GM18858 (cell line): ENCODE data around the gene AVPR2.

Source experiments
- ATAC-seq: cut with Tn5 transposase; IDR thresholded peaks from one replicate; pipeline ENCODE4 v1.9.1; 2021; ENCODE audit not compliant: unreplicated experiment

Gene AVPR2

DNA sequence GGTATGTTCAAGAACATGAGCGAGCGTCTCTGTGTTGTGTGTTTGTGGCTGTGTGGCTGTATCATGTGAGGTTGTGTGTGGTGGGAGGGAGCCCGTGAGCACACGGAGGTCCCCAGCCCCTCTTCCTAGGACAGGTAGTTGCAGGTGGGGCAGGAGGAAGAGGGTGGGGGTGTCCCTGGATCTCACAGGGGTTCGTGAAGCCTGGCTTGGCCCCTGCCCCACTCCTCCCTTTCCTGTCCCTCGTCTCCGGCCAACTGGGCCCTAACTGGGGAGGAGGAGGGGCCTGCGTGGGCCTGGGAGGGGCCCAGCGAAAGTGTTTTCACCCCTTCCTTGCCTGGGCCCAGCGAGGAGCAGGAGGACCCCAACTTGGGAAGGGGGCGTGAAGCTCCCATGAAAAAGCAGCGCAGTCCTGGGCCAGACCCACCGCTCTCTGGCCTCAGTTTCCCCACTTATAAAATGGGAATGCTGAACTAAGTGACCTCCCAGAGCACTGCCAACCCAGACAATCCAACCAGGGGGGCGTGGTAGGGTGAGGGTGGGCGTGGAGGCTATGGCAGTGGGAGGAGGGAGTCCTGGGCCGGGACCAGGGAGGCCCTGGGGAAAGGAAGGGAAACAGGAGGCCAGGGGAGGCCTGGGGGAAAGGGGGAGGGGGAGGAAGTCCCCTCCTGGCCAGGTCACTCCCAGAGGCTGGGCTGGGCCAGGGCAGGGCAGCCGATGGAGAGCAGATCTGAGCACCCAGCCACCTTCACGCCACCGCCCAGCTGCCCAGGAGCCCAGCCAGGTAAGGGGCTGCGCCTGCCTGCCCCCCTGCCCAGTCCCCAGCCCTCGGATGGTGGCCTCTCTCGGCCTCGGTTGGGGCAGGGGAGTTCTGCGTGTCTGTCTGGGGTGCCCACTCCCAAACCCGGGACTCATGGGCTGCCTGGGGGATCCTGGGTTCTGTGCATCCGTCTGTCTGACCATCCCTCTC is at the start of gene AVPR2:
Gene AVPR2 (plus strand): TSS at position 683 of the 967 bp plus-strand sequence. CDS start 473 bp downstream, outside the sequence.
- ATAC-seq: no peak

DNA sequence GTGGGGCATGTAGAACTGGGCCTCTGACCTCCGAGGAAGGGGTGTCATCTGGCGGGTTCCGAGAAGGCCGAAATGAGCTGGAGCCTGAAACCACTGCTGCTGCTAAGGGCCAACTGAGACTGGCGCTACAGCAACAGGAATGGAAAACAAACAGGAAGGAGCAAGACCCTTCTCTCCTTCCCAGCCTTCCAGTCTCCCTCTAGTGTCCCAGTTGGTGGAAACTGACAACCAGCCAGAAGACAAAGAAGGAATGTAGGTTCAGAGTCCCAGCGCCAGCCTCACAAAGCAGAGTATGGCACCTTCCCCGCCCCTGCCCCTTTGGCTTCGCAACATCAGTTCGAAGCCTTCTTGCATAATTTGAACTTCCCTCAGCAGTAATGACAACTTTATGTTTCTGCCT is 49.8 kb upstream of the AVPR2 start:
- no peak for ATAC-seq

DNA sequence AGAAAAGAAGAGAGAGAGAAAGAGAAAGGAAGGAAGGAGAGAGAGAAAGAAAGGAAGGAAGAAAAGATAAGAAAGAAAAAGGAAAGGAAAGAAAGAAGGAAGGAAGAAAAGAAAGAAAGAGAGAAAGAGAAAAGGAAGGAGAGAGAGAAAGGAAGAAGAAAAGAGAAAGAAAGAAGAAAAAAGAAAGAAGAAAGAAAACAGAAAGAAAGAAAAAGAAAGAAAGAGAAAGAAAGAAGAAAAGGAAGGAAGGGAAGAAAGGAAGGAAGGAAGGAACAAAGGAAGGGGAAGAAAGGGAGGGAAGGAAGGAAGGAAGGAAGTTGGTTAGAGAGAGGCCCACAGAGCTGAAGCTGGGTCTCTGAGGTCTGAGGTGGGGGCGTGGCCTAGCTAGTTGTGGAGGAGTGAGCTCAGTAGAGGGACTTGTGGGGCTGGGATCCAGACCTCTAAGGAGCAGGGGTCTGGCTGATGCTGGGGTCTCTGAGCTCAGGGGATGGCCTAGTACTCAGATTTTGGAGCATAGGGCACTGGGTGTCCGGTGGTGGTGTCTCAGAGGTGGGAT is 47.0 kb upstream of the AVPR2 start:
- no peak for ATAC-seq

DNA sequence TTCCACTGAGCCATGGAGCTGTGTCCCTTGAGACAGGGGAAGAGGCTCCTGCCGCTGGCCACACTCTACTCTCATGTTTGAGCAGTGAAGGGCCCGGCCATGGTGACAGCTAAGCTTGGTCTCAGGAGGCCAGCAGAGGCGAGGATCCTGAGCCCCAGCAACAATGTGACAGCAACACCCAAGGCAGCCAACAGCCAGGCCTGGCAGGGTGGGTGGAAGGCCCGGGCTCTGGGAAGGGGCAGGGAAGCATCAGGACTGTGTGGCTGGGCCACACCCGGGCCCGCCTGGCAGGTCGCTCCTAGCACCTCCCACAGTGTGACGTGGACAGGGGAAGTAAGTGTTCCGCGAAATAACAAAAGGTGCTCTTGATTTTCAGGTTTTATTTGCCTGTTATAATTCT is 43.3 kb upstream of the AVPR2 start:
- no peak for ATAC-seq

DNA sequence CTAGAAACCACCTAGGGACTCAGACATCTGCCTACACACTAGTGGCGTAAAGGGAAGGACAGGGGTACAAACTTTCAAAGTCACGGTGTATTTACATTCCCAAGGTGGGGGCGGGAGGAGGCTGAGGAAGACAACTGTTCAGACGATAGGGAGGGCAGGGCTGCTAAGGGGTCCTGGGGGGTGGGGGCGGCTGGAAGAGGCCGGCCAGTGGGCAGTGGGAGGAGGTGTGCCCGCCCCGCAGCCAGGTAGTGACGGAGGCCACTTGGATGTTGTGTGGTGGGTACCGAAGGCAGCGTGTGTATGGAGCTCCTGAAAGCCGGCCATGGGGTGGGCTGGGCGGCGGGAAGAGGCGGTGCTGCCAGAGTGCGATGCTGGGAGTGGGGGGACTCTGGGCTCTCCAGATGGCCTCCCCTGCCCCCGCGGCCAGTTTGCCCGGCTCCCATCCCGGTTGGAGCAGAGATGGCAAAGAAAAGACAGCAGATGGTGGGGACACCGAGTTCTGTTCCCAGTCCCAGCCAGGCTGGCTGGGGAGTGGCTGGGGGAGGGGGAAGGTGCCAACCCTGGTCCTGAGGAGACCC is 42.7 kb upstream of the AVPR2 start:
- no peak for ATAC-seq

DNA sequence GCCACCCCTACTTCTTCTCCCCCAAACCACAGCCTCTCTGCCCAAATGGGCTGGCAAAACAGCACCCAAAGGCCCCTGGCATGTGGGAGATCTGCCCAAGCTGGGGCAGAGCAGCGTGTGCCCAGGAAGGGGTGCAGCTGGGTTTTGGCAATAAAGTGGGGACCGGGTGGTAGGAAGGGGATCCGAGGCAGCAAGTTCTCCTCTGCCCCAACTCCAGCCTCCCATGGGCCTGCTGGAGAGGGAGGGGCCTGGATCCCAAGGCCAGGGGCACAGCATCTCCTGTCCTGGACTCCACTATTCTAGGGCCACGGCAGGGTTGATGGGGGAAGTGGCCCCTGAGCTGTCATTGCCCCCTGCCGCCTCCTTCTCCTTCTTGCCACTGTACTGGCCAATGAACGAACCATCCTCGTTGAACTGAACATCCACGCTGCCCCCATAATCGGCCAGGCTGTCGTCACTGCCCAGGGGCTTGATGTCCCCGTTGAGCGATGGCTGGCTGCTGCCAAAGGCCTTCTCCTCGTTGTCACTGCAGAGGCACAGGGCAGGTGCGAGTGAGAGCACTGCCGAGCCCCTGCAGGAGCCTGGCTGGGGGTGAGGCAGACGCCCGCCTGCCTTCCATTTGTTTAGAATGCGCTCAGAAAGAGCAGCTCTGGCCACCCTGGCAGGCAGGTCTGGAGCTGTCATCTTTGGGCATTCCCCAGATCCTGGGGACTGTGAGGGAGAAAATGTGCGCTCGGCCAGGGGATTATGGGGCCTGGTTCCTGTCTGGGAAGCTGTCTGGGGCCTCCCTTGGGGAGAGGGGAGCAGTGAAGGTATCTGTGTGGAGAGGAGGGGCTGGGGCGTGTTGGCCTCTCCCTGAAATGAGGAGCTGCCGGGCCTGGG is 41.9 kb upstream of the AVPR2 start:
- no peak for ATAC-seq

DNA sequence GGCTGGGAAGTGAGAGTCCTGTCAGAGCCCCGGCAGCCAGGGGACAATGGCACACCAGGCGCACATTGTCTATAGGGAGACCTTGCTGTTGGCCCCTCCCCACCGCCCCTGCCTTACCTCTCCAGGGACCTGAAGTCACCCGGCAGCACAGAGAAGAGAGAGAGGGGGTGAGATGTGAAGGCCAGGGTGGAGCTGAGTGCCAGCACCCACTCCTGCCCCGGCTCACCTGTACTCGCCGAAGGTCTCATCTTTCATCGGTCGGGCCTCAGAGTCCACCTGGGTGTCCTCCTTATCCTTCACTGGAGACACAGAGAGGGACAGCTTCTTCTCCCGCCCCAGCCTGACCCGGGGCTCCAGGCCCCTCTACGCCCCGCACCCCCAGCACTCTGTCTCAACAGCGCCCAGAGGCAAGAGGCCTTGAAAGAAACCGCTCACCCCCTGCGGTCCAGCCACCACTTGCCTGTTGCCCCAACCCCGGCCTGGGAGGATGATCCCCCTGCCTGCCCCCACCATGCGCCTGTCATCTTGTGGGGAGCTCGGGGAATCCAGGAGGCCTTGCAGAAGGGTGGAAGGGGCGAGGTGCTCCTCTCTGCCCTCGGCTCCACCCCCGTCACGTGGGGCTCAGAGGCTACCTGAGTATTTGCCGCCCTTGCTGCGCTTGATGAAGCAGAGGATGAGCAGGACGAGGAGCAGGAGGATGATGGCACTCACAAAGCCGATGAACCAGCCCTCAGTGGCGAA is 41.1 kb upstream of the AVPR2 start:
- ATAC-seq: no peak

DNA sequence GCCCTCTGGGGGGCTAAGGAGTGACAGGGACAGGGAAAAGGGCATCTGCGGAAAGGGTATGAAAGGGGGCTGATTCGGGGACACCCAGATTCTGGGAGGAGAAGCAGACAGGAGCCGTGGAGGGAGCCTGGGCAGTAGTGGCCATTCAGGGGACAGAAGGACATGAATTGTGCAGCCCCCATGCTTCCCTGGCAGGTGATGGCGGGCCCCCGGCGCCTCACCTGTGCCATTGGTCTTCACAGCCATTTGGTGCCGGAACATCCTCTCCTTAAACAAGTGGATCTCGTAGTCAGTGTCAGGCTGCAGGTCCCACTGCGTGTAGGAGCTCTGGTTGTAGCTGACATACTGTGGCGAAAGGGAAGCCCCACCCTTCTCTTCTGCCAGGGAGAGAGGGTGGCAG is 40.4 kb upstream of the AVPR2 start:
- ATAC-seq: no peak

DNA sequence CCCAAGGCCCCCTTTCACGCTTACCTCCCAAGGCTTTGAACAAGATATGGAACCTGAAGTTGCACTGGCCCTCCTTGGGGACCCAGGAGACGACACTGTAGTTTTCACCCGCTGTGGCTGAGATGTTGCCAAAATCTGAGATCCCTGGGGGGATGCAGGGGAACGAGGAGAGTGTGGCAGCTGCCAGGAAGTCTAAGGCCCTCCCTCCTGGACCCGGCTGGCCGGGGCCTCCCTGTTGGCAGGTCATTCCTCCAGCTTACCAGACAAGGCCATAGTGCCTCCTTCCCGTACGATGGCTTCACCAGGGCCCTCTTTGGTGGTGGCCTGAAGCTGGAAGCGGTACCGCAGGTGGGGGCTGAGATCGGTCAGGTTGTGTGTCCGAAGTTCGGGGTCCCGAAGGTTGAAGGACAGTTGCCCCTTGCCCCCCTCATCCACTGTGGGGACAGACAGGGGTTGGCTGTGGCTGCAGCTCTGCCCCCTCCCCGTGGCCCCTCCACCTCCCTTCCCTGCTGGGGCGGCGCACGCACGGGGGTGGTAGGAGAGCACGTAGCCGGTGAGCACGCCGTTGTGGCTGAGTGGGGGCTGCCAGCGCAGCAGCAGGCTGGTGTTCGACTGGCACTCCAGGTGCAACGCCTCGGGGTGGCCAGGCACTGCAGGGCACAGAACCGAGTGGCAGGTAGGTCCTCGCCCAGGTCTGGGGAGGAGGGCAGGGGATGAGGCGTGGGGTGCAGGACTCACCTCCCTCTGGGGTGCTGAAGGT is 39.7 kb upstream of the AVPR2 start:
- no peak for ATAC-seq

DNA sequence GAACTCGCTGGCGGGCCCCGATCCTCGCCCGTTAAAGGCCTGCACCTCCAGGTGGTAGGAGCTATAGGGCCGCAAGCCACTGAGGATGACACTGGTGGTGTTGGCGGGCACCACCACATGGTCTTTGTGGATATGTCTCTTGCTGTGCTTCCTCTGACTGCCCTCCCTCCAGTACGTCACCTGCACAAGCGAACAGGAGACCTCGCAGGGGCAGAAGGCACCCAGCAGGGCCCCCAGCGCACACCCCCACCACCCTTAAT is 39.2 kb upstream of the AVPR2 start:
- no peak for ATAC-seq

DNA sequence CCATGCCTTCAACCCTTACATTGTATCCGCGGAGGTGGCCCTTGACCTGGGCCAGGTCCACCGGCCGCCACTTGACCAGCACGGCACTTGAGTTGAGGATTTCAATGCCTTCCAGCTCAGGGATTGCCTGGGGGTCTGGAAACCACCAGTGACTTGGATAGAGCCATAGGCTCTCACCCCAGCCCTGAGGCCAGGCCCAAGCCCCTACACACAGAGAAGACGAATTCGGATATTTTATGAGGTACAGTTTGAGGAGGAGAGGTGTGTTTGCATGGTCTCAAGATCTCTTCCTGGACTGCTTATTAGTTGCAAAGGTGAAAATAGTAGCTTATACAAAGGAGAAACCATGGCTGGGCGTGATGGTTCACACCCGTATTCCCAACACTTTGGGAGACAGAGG is 38.8 kb upstream of the AVPR2 start:
- ATAC-seq: no peak

DNA sequence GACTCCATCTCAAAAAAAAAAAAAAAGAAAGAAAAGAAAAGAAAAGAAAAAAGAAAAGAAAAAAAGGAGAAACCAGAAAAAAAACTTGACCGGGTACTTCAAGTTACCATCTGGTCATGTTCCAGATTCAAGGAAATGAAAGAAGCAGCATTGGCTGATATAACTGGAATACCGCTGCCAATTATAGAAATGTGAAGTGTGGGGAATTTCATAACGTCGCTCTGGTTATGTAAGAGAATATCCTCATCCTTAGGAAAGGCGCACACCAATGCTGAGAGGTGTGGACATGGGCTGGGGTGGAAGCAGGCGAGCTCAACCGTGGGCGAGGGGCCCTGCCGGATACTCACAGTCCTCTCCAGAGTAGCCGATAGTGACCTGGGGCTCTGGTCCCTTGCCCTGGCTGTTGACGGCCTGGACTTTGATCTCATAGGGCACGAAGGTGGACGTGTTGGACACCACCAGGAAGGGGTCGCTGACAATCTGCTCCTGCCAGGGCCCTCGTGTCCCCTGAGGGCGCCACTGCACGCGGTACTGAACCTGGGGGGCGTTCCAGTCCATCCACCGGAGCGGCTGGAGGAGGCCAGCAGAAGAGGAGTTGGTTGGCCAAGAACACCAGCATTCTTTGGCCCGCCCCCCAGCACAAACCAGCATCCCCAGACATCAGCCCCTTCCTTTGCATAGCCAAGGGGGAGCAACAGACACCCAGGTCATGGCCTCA is 38.0 kb upstream of the AVPR2 start:
- no peak for ATAC-seq

DNA sequence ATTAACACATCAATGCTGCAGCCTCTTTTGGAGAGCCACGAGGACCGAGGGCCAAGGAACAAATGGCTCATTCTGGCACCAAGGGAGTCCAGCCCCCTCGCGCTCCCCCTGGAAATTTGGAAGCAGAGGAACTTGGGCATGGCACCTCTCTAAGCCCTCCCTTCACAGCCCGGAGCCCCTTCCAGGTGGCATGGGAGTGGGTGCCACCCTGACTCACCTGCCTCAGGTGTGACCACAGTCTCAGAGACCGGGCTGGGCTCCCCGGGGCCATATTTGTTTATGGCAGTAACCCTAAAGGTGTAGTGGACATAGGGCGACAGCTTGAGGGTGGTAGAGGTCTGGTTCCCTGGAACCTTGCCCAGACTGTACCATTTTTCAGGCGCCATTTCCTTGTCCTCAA is 37.3 kb upstream of the AVPR2 start:
- ATAC-seq: no peak

DNA sequence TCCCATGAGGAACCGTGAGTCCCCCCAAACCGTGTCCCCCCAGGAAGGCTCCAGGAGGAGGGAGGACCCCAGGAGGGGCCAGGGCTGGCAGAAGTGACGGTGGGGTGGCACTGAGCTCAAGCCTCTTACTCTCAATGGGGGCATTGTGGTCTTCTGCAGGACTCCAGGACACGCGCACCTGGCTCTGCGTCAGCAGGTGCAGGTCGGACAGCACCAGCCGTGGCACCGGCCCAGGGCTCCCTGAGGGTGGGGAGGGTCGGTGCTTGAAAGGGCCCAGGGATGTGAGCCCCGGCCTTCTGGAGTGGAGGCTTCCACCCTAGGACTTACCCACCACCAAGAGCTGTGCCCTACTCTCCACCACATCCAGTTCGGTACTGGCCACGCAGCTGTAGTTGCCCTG is 36.8 kb upstream of the AVPR2 start:
- no peak for ATAC-seq

DNA sequence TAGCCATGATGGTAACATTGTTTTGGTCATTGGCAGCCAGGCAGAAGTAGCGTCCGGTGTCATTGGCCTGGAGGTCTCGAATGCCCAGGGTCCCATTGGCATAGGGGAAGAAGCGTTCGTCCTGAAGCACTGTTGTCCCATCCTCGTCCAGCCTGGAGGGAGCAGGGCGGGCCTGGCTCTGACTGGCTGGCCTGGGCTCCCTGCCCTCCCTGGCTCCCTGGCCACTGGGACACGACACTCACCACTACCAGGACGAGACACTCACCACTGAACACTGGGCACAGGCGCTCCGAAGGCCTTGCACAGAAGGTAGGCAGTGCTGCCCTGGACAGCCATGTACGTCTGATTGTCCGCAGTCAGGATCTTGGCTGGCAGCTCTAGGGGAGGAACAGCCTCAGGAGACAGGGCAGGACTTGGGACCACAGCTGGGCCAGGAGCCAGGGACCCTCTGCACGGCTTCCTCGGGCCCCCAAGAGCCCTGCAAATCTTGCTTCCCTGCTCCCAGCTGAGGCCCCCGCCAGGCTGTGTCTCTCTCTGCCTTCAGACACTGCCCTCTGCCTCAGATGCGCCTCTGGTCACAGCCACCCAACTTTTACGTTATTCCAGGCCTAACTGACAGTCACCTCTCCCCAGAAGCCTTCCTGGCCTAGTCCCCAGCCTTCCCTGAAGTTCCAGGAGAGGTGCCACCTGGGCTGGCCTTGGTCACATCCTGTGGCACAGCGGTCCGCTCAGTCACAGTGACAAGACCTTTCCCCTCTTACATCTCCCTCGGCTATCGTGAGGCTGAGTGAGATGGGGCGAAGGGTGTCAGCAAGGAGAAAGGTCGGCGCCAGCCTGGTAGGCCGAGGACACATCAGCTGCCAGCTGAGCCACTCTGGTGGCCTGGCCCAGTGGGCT is 35.6 kb upstream of the AVPR2 start:
- ATAC-seq: no peak

DNA sequence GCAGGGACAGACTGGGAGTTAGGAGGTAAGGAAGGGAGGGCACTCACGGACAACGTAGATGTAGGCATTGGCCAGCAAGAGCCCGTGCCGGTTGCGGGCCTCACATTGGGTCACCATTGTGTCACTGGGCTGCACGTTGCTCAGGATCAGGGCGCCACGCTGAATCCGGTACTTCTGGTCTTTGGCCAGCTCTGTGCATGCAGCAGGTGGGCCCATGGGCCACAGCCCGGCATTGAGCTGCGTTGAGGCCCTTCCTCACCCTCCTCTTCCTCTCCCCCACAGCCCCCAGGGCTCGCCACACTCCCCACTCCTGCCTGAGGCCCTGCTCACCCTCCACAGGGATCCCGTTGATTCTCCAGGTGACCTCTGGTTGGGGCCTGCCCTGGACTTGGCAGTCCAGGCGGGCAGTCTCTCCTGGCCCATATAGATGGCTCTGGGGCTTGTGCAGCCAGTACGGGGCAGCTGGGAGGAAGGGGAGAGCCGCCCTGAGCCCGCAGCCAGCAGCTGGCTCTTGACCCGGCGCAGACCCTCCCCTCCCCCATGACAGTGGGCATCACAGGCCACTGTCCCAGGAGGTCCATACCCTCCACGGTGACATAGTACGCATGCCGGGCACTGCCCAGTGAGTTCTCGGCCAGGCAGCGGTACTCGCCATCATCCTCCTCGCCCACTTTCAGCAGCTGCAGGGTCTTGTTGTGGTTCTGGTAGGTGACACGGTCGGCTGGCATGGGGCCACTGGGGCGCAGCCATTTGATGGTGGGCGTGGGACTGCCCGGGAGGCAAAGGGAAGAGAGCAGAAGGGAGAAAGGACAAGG is 34.8 kb upstream of the AVPR2 start:
- ATAC-seq: no peak

DNA sequence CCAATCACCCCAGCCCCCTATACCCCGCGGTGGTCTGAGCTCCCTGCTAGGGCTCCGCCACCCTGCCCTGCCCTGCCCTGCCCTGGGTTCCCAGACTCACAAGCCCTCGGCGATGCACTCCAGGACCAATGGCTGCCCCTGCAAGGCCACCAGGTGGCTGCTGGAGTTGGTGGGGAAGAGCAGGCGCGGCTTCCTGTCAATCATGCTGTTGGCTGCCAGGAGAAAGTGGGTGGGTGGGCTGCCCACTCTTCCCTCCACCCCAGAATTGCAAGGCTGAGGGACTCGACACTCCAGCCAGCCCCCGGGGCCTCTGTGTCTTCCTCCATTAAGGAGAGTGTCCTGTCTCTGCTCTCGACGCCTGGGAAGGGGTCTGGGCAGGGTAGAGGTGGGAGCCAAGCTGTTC is 34.2 kb upstream of the AVPR2 start:
- ATAC-seq: no peak
